Mammary epithelial cell (primary cell): ENCODE results near the gene GABARAP.

Experiments
- CTCF ChIP-seq, 2 donors: IDR thresholded peaks in 1 of 2; conservative IDR thresholded peaks in 1 of 2; 2 replicates each; pipeline ENCODE4 v1.5.1; 2011 to 2012; ENCODE audit warnings: inconsistent platforms in 2 of 2, low read length in 2 of 2, mild to moderate bottlenecking in 2 of 2, control low read depth in 1 of 2, low read depth in 1 of 2; ENCODE audit not compliant: insufficient read depth in 1 of 2; ENCODE audit errors: extremely low read depth in 1 of 2
- EZH2 ChIP-seq: IDR thresholded peaks from 2 replicates; pipeline ENCODE4 v1.6.1; 2012; ENCODE audit warnings: low read length, inconsistent platforms, borderline replicate concordance

- TF ChIP-seq CTCF (conservative IDR thresholded peaks at IDR 0.05 in 1 of 2, IDR thresholded peaks at IDR 0.05 in 1 of 2; ENCODE audit: extremely low read depth in 1 of 2, insufficient read depth in 1 of 2, low read depth in 1 of 2, low read length in 2 of 2) = no peak
- TF ChIP-seq EZH2 = no peak
Measured at GRCh38 chr17:7250695-7251627, 8.7 kb upstream of the GABARAP start.
